ENCODE measurements around the gene PRDM4. TPM values are rescaled to one million over a fixed set of nuclear protein-coding genes. Genes with fewer than 3 reads are reported as not detected.

The PRDM4 gene, protein sequence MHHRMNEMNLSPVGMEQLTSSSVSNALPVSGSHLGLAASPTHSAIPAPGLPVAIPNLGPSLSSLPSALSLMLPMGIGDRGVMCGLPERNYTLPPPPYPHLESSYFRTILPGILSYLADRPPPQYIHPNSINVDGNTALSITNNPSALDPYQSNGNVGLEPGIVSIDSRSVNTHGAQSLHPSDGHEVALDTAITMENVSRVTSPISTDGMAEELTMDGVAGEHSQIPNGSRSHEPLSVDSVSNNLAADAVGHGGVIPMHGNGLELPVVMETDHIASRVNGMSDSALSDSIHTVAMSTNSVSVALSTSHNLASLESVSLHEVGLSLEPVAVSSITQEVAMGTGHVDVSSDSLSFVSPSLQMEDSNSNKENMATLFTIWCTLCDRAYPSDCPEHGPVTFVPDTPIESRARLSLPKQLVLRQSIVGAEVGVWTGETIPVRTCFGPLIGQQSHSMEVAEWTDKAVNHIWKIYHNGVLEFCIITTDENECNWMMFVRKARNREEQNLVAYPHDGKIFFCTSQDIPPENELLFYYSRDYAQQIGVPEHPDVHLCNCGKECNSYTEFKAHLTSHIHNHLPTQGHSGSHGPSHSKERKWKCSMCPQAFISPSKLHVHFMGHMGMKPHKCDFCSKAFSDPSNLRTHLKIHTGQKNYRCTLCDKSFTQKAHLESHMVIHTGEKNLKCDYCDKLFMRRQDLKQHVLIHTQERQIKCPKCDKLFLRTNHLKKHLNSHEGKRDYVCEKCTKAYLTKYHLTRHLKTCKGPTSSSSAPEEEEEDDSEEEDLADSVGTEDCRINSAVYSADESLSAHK
- 45.7 and 50.1 TPM in 2 replicates for total RNA-seq

DNA sequence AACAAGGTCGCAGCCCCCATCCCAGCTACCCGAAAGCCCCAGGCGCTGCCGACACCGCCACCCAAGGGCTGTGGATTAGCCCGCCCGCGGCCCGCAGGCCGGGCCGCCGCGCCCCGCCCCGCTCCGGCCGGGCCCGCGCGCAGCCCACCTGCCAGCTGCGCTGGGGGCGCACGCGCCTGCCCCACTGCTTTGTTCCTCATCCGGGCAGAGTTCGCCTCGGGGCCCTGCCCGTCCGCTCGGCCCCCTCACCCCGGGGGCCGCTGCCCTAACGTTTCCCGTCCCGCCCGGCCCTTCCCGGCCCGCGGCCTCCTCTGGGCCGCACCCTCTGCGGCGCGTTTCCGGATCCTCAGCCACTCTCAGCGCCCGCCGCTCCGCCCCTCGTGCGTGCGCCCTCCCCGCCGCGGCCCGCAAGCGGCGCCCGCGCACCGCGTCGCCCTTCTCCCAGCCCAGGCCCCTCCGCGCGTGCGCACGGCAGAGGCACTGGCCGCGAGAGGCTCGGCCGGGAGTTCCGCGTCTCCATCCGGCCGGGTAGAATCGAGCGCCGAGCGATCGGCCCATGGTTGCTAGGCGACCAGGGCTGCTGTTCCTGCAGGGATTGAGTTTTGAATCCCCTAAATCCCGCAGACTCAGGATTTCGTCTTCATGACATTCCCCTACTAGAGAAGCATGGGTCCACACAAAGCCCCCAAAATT is at the start of gene PRDM4:
PRDM4 (minus strand) TSS at position 329 of the 693 bp plus-strand sequence. CDS start 622 bp downstream, outside the sequence.

DNA sequence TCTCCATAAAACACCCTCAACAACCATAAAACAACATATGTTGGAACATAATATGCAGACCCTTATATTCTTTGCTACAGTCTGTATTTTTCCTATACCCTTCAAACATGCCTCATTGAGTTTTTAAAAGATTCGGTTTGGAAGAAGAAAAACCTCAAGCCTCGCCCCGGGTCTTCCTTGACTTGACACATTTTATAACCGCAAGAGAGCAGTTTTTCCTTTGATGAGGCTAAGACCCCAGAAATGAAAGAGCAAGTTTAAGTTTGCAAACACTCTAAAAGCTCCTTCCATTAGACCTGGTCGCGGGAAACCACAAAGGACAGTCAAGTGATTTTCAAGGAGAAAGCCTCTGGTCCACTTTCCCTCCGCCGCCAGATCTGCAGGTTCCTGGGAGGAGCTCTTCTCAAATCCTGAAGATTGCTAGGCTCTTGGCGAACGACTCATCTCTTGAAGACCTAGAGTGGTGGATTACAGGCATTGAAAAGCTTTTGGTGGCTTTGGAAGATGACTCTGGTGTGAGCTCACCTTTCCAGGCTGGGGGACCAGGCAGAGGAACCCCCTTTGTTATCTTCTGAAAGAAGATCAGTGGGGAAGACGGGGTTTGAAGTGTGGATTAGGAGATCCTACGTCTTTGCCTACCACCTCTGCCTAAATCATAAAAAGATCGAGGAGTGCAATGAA is 13.6 kb upstream of the PRDM4 start, which contains the start of gene ASCL4:
ASCL4 (plus strand) TSS at position 356 of the 681 bp plus-strand sequence. CDS start 515 bp downstream, outside the sequence.

DNA sequence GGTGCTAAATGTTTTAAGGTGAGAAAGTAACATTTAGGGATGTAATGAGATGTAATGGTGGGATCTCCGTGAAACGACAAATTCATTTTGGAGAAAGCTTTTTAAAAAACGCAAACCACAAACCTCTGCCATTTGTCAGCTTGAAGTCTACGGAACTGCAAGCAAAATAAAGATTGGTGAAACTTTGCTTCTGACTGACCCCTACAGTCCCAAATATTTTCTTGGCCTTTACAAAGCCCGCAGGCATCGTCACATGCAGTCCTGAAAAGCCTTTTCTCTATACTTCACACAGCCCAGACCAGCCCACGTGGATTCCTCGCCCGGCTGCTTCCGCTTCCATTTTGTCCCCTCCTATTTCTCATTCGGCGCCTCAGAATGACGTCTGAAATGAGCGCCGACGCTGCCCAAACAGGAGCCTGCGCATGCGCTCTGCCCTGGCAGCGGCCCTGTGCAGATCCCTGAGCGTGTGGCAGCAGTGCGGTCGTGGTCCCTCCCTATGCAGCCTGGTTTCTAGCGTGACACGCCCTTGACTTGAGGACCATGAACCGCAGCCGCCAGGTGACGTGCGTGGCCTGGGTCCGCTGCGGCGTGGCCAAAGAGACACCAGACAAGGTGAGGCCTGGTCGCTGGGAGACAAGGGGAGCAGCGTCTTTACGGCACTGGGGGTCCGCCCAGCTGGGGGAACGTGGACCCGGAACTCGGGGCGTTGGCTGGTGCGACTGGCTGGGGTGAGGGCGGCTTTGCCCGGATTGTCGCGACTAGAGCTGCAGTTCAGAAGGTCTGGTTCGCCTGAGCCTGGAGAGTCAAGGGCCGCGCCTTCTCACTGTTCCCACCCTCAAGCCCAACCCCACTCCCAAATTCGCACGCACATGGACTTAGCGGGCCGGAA is 75.3 kb downstream of the PRDM4 start, which contains the start of gene PWP1:
PWP1 (plus strand) TSS at position 440 of the 889 bp plus-strand sequence; CDS start at position 541, 101 bp downstream.

Other genes with a start within 250 kb of the PRDM4 start
- gene PWP1, start 75.3 kb downstream of the PRDM4 start, total RNA-seq = 102 and 151 TPM in 2 replicates
- not detected in 2 replicates for gene ASCL4, start 13.6 kb upstream of the PRDM4 start, total RNA-seq

All from vein endothelial cell (primary cell).